ENCODE results near the gene ABHD18. TPM values are rescaled to one million over a fixed set of nuclear protein-coding genes. Genes with fewer than 3 reads are reported as not detected.
"Not testable (repeated sequence)": the region's sequence is repeated elsewhere in the genome, so short reads cannot be mapped to it uniquely, and the experiment has no call there.

Gene ABHD18
- total RNA-seq, 1 donor from 2014 or later, result 20.7 TPM

DNA sequence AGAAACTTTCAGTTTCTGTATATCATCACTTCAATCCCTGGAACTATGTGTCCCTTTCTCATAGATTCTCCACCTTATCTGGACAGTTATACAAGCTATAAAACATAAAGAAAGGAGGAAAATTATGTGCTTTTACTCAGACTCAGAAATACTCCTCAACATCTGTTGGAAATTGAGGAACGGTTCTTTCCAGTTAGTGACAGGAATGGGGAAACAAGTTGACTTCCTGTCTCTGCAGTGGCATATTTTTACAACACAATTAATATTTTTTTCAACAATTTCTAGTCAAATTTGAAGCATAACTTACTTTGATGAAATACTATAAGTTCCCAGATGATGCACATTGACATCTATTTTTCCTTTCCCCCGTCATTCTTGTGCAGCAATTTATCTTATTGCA, 27.9 kb downstream of the ABHD18 start:
- no peak for DNase-seq

DNA sequence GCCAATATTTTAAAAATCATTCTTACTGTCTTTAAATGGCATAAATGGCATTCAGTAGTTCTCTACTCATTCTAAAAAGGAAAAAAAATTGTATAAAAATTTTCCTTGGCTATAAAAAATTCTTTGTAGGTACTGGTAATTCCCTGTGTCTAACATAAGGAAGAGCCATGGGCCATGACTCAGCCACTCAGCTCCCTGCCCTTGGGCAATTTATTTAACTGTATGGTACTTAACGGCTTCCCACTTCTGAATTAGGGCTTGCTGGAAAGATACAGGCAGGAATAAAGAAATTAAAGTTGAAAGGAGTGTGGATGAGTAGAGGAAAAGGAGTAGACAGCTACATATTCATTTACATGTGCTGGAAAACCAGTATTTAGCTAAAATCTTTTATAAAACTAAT, 30.6 kb downstream of the ABHD18 start:
- no peak for DNase-seq

DNA sequence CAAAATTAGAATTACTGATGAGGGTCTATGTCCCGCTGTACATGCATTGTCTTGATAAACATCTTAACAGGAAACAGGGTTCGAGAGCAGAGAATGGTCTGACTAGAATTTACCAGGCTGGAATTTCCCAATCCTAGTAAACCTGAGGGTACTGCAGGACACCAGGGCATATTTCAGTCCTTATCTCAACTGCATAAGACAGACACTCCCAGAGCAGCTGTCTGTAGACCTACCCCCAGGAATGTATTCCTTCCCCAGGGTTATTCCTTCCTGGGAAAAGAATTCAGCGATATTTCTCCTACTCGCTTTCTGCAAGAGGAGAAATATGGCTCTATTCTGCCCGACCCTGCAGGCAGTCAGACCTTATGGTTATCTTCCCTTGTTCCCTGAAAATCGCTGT, 31.3 kb downstream of the ABHD18 start:
- not testable (repeated sequence) for DNase-seq

DNA sequence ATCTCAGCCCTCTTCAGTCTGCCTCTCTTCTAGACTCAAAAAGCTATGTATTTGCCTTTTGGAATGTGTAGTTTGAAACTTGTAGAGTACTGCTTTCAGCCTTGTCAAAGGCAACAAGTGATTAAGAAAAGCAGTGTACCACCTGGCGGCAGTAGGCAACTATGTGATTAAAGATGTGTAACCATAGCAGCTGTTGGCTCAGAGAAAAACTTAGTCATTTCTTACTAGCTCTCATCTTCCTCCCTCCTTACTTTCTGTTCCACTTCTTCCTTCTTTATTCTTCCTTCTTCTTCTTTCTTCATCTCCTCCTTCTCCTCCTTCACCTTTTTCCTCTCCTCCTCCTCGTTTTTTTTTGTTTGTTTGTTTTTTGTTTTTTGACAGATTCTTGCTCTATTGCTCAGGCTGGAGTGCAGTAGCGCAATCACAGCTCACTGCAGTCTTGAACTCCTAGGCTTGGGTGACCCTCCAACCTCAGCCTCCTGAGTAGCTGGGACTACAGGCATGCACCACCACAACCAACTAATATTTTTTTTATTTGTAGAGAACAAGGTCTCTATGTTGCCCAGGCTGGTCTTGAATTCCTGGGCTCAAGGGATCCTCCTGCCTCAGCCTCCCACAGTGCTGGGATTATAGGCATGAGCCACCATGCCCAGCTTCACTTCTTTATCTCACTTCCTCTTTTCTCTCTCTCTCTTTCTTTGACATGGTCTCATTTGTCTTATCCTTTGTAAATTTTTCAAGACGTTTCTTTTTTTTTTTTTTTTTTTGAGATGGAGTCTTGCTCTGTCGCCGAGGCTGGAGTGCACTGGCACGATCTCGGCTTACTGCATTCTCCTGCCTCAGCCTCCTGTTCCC, 32.6 kb downstream of the ABHD18 start:
- peak; percentile 7 for DNase-seq

DNA sequence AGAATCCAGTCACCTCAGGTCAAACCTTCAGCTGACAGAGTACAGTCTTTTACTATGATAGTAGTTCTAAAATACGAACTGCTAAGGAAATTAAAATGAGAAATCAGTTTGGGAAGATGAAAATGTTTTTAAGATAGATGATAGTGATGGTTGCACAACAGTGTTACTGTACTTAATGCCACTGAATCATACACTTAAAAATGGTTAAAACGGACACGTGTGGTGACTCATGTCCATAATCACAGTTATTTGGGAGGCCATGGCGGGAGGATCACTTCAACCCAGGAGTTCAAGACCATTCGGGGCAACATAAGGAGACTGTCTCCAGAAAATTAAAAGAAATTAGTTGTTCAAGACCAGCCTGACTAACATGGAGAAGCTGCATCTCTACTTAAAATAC, 41.4 kb downstream of the ABHD18 start:
- no peak for DNase-seq

DNA sequence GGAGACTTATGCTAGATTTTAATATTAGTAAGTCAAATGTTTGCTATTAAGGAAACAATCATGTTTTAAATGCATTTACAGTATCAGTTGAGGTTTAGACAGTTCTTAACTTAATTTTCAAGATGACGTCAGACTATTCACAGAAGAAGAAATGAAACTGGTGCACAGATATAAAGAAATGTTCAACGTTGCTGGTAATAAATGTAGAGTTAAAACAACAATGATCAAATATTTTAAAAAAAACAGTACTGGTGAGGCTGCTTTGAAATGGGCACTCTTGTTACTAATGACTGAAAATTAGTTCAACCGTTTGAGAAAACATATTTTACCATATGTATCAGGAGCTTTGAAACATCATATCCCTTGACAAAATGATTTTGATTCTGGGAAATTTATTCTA, 44.2 kb downstream of the ABHD18 start:
- DNase-seq, result no peak

DNA sequence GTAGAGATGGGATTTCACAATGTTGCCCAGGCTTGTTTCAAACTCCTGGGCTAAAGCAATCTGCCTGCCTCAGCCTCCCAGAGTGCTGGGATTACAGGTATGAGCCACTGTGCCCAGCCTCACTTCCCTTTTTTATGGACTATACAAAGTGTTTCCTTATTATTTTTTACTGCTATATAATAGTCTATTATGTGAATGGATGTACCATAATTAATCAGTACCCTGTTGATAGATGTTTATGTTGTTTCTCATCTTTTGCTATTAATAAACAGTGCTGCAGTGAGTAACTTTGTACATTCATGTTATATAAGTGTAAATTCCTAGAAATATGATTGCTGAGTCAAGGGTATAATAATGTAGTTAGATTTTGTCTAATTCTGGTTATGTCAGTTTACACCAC, 60.1 kb downstream of the ABHD18 start:
- no peak for DNase-seq

DNA sequence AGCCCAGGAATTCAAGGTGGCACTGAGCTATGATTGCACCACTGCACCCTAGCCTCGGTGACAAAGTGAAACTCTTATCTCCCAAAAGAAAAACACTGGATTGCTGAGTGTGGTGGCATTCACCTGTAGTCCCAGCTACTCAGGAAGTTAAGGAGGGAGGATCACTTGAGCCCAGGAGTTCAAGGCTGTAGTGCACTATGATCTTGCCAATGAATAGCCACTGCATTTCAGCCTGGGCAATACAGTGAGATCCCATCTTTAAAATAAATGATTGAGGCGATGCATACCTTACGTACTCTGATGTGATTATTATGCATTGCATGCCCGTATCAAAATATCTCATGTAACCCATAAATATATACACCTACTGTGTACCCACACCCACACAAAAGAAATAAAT, 64.7 kb downstream of the ABHD18 start:
- DNase-seq, result no peak

DNA sequence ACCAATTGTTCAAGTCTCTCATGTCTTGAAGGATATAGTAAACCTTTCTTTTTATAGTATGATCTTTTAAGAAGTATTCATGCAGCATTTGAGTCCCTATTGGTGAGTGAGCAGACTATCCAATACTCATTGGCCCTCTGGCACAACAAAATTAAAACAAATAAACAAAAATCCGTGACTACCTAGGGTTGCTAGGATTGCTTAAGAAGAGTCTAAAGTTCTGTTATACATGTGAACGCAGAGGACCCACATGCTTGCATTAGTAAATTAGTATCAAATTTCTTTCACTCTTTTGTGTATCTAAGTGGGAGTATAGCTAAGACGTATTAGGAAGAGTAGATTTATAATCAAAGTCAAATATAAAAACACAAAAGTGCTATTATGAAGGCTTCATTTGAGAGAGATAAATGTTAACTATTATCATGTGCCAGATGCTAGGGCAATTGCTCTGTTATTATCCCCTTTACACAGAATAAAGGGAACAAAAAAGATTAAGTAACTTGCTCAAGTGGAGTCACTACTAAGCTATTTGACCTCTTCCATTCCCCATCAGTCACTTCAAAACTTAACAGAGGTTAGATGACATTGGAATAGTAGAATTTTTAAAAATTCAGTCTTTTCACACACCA, 66.7 kb downstream of the ABHD18 start:
- no peak for DNase-seq

DNA sequence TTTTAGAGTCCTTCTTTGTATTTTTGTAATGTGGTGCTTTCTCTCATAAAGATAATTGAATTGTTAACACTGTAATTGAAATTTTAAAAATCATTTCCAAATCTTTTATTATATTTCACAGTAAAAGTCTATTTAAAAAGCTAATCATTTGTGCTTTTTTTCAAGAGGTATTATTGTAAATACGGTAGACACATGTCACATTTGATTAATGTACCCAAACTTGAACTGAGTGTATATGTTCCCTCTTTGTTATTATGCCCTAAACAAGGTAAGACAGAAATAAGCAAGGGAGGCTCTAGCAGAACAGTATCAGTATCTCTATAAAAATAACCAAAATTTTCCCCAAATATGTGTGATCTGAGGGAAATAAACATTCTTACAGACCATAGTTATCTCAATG, 74.4 kb downstream of the ABHD18 start:
- DNase-seq, result no peak

DNA sequence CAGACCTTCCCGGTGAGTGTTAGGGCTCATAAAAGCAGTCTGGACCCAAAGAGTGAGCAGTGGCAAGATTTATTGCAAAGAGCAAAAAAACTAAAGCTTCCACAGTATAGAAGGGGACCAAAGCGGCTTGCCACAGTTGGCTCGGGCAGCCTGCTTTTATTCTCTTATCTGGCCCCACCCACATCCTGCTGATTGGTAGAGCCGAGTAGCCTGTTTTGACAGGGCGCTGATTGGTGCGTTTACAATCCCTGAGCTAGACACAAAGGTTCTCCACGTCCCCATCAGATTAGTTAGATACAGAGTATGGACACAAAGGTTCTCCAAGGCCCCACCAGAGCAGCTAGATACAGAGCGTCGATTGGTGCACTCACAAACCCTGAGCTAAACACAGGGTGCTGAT, 81.8 kb downstream of the ABHD18 start:
- DNase-seq, result not testable (repeated sequence)

DNA sequence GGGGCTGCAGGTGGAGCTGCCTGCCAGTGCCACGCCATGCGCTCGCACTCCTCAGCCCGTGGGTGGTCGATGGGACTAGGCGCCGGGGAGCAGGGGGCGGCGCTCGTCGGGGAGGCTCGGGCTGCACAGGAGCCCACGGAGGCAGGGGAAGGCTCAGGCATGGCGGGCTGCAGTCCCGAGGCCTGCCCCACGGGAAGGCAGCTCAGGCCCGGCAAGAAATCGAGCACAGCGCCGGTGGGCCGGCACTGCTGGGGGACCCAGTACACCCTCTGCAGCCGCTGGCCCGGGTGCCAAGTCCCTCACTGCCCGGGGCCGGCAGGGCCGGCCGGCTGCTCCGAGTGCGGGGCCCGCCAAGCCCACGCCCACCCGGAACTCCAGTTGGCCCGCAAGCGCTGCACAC, 82.3 kb downstream of the ABHD18 start:
- not testable (repeated sequence) for DNase-seq

DNA sequence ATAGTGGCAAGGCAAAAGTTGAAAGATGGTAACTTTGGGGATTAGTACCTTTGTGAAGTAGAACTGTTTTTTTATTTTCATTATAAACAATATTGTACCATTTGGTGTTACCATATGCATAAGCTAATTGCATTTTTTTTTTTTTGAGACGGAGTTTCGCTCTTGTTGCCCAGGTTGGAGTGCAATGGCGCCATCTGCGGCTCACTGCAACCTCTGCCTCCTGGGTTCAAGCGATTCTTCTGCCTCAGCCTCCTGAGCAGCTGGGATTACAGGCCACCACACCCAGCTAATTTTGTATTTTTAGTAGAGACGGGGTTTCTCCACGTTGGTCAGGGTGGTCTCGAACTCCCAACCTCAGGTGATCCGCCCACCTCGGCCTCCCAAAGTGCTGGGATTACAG, 86.0 kb downstream of the ABHD18 start:
- DNase-seq, result not testable (repeated sequence)

DNA sequence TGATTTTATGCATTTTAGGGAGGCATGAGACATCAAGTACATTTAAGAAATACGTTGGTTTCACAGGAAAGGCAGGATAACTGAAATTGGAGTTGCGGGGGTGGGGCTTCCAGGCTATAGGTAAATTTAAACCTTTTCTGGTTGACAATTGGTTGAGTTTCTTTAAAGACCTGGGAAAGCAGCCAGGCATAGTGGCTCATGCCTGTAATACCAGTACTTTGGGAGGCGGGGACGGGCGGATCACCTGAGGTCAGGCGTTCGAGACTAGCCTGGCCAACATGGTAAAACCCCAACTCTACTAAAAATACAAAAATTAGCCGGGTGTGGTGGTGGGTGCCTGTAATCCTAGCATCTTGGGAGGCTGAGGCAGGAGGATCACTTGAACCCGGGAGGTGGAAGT, 89.7 kb downstream of the ABHD18 start:
- DNase-seq, result not testable (repeated sequence)

DNA sequence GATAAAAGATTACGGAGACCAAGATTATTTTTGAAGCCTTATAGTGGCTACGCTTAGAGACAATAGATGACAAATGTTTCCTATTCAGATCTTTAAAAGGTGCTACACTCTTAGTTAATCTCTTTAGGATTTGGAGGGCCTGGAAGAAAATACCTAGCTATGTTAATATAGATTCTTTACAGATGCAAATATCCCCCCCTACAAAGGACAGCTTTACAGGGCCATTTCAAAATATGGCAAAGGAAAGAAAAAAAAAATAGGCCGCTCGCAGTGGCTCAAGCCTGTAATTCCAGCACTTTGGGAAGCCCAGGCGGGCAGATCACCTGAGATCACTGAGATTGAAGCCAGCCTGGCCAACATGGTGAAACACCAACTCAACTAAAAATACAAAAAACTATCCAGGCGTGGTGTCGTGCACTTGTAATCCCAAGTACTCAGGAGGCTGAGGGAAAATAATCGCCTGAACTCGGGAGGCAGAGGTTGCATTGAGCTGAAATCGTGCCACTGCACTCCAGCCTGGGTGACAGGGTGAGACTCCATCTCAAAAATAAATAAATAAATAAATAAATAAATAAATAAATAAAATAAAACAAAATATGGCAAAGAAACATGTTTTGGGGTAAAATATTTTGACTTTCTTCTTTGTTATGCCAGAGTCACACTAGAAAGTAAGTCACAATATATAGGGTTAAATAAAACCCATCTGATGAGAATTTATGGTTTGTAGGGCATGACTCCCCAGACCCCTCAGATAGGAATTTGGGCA, 90.4 kb downstream of the ABHD18 start:
- DNase-seq, result not testable (repeated sequence)

DNA sequence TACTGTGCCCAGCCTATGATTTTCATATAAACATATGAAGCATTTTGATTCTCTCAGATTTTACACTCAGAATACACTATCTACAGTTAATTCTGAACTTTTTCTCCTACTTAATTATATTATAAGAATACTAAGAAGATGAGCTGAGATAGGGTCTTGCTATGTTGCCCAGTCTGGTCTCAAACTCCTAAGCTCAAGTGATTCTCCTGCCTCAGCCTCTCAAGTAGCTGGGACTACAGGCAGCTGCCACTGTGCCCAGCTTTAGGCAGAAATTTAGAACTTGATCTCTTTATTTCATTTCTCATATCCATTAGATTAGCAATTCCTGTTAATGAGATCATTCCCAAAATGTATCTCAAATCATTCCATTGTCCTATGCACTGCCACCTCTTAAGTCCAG, 91.2 kb downstream of the ABHD18 start:
- no peak for DNase-seq

DNA sequence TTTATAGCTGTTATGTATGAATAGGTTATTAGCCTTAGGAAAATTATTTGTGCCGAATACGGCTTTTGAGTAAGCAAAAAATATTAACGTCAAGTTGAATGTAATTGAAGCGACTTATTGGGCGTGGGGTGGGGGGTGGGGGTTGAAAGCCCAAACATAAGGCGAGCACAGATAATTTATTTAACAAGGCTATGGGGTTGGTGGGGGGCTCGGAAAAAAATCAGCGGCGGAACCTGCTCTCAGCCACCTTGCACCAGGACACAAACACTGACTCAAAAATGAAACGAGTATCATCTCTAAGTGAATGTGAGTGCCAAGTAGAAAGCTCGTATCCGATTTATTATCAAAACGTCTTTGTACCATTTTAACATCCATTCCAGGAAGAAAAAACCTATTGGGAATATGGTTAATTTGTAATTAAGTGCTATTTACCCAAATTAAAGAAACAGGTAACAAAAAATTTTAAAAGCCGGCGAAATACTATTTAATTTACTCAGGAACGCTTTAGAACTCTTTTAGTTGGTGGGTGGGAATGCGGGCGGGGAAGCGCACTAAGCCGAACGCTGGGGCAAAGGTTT, 95.0 kb downstream of the ABHD18 start:
- DNase-seq, result no peak

DNA sequence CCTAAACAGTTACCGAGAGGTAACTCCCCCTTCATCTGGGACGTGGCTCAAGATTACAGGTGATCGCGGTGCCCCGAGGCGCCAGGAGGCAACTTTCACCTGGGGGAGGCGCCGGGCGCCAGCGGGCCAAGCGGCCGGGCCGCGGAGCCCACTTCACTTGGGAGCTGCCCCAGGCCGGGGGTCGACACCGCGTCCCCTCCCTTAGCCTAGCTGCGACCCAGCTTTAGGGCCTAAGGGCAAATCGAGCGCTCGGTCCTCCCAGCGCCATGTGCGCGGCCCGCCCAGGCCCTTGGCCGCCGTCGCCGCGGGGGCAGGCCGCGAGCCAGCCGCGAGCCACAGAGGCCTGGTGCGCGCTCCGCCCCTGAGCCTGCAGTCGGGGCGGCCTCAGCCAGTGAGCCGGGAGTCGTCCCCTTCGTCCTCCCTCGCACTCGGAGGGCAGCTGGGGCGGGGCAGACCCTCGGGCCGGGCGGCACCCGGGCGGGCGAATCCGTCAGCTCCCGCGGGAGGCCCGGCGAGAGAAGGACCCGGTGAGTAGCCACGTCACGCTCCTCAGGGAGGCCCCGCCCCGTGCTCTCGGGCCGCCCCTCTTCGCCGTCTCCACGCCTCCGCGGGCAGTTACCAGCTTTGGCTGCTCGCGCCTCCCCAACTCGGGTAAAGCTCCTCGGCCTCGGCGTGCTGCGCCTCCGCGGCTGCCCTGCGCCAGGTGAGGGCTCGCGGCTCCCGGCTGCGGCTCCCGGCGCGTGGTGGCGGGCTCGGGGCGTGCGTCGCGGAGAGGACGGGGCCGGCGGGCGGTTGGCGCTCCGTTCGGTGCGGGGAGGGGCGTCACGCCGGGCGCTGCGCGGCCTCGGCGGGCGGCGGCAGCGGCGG, 95.7 kb downstream of the ABHD18 start, which contains the start of gene LARP1B:
LARP1B (plus strand) TSS at position 614 of the 867 bp plus-strand sequence. CDS start 13,640 bp downstream, outside the sequence.
- DNase-seq, result peak; percentile 97

DNA sequence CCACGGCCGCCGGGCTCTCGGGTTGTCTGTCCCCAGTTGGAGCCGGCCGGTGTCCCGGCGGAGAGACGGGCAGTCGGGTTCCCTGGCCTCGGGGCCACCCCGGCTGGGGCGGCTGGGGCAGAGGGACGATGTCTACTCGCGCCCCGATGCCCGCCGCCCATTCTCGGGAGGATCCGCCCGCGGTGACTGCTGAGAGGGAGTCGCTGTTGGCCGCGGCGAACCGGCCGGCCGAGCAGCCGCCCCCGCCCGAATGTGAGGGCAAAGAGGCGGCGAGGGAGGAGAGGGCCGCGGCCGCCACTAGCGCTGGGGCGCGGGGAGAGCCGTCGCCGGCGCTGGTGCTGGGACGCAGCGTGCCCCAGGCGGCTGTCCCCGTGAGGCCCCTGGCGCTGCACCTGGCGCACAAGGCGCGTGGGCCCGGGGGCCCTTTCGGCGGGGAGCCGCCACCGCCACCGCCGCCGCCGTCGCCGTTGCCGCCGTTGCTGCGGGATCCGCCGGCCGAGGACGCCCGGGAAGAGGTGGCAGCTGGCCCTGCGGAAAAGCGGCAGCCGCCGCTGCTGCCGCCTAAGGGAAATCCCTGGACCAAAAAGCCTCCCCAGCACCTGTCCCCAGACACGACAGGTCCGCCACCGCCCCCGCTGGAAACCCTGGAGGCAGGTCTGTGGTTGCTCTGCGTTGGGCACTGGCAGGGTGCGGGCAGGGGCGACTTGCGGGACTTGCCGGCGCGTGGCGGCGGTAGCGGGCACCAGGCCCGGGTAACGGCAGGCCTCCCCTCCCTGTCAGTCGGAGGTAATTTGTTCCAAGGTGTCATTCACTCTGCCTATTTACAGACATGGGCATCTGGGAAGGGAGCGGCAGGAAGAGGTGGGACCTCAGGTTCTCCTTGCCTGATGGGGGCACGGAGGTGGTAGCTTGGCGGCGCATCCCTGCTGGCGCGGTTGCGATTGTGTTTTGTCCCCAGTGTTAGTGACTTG, 96.6 kb downstream of the ABHD18 start:
- peak; percentile 69 for DNase-seq

DNA sequence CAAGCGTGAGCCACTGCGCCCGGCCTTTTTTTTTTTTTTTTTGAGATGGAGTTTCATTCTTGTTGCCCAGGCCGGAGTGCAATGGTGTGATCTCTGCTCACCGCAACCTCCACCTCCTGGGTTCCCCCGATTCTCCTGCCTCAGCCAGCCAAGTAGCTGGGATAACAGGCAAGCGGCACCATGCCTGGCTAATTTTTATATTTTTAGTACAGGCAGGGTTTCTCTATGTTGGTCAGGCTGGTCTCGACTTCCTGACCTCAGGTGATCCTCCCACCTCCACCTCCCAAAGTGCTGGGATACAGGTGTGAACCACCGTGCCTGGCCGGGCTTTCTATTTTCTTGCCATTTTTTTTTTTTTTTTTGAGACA, 101.2 kb downstream of the ABHD18 start:
- not testable (repeated sequence) for DNase-seq

All from tongue (tissue), 2 donors.